Activated CD8-positive, alpha-beta memory T cell treated with anti-CD3 and anti-CD28 coated beads, Interleukin-2, amount 50 U/mL, for 1 hour (primary cell): ENCODE measurements around the gene GPER1.

Source experiments
- DNase-seq: peaks from one replicate; pipeline ENCODE4 v3.0.0-alpha.2; 2020; ENCODE audit errors: extremely low read depth

Gene GPER1

DNA sequence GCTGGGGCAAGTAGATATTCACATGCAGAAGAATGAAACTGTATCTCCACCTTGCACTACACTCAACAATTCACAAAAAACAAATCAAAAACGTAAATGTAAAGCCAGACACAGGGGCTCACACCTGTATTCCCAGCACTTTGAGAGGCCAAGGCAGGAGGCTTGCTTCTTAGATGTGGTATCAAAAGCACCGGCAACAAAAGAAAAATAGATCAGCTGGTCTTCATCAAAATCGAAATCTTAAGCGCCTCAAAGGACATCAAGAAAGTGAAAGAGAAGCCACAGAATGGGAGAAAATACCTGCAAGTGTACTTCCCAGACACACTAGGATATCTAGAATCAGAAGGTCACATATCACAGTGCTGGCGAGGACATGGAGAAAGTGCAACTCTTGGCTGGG is 31.3 kb downstream of the GPER1 start:
- DNase-seq: no peak

GRCh38 chr7:1120791-1121190 is 32.9 kb downstream of the GPER1 start:
- DNase-seq: no peak

DNA sequence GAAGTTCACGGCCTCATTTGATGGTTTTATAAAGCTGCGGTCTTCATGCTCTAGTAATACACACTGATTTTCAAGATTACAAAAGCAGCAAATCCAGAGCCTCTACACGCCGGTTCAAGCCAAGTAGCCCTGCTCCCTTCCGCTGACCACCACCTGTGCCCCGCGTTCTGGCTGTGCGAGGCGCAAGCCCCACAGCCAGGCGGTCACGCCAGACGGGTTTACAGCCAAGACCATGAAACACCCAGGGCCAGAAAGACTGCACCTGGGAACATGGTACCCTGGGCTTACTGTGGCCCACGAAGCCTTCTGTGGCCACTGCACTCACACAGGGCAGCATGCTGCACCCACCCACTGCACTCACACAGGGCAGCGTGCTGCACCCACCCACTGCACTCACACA is 33.6 kb downstream of the GPER1 start:
- no peak for DNase-seq

DNA sequence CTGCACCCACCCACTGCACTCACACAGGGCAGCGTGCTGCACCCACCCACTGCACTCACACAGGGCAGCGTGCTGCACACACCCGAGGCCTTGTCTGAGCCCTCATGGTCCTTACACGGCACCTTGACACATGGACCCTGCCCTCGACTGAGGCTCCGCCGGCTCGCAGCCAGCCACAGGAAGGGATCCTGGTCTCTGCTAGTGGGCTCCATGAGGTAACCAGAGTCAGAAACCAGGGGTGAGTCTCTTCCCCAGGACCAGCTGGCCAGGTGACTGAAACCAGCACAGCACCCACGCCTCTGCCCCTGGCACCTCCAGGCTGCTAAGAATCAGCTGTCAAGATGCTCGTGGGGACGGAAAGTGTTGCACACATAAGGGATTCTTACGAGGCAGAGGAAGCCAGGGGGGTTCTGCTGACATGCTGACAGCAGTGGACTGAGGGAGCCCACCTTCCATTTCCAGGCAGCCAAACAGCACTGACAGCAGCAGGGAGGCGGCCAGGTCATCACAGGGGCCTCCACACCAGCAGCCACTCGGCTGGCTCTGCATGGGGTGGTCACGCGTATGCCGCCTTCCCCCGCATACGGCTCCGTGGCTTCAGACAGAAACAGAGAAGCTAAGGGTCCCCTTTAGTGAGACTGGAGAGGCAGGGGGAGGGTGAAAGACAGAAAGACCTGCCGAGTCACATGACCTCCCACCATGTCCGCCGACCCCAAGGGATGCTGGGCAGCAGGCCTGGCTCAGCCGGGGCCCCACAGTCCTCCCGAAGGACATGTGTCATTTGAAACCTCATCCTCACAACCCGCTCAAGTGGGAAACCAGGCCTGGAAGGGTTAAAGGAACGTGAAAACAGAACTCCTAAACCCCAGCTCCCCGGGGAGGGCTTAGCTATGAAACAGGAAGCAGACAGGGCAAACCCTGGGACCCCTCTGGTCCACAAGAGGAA is 34.2 kb downstream of the GPER1 start:
- no peak for DNase-seq

DNA sequence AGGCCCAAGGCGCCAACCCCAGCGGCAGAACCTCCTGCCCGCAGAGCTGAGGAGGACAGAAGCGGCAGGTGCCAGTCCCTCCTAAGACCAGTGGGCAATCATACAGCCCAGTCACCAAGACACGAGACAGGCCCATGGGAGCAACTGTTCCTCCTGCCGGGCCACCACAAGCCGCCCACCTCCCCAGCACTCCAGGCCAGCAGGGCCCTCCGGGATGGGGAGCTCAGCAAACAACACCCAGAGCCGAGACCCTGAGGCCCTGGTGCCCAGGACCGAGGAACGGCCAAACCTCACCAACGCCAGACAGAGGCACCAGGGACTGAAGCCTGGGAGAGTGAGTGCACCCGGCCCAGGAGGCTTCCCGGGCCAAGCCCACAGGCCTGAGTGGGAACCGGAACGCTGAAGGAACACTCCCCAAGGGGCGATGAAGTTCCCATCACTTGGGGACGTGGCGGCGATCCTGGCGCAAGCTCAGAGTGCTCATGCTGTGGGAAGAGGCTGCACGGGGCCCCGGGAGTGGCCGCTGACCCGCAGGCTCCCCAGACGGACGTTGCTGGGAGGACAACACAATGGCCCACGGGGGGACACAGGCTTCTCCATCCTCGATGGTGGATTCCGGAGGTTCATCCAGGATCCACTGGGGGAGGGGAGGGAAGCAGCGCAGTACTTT is 35.1 kb downstream of the GPER1 start:
- no peak for DNase-seq

- DNase-seq: no peak
These were observed 35.8 kb downstream of the GPER1 start for GRCh38 chr7:1123715-1124114.

DNA sequence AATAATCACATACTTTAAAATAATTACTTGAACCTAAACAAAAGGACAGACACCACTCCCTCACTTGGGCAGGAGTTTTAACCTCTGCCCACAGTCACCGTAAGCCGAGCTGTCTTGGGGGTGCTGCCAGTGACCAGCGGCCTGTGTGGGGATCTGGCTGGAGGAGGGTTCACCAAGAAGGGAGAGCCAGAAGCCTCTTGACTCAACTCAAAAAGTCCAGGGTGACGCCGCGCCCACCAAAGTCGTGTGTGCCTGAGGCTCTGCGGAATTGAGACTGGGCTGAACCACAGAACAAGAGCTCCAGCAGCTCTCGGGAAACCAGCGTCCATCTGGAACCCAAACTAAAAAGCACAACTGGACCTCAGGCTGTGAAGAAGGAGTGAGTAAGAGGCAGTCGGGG is 36.3 kb downstream of the GPER1 start:
- DNase-seq: no peak

DNA sequence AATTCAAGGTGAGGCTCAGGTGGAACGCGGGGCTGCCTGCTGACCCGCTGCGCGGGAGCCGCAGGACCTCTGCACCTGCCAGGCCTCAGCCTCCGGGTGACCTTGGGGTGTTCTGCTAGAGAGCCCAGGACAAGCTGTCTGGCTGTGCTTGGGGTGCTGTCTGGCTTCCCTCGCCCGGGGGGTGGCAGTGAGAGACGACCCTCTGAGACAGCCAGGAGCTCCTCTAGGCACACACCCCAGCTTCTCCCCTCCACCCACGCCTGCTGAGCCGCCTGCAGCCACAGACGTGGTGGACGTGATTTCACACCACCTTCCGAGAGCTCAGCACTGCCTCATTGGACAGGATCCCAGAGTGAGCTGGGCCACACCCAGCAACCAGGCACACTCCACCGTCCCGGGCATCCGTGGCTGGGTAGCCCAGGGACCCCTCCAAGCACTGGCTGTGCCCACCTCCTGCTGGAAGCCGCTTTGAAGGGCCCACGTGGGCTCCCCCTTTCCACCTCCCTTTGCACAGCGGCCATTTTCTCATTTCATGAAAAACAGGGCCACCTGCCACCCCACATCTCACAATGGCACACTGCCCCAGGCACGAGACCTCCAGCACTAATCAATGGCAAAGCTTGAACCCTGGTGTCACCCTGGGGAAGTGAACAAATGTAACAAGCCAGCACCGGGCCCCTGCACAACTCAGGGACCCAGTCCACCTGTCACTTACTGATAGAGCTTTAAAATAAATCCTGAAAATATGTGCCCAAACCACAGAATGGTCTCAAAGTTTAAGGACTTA is 37.1 kb downstream of the GPER1 start:
- no peak for DNase-seq

GRCh38 chr7:1125603-1125969 is 37.7 kb downstream of the GPER1 start:
- DNase-seq: no peak

DNA sequence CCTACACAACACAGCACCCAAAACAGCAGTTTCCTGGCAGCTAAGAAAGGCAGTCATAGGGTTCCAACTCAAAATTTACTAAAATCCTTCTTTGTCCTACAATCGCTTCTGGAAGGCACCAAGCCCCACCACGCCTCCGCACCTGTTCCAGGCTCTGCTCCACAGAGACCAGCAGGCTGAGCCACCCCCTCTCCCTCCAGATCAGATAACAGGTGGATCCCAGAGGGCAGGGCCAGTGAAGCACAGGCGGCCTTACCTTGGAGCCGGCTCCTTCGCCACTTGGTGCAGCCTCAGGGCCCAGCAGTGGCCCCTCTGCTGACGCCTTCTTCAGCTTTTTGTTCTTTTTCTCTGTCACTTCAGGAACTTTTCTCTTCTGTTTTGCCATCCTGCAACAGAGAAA is 39.1 kb downstream of the GPER1 start:
- no peak for DNase-seq

DNA sequence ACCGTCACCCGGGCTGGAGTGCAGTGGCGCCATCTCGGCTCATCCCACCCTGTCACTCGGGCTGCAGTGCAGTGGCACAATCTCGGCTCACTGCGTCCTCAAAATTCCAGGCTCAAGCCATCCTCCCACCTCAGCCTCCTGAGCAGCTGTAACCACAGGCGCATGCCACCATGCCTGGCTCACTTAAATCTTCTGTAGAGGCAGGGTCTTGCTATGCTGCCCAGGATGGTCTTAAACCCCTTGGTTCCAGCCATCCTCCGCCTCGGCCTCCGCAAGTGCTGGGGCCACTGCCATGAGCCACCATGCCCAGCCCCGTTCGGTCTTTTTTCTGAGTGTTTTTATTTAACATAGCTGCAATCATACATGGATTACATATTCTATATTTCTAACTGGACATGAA is 41.5 kb downstream of the GPER1 start:
- DNase-seq: no peak

- DNase-seq: no peak
These were observed 42.4 kb downstream of the GPER1 start for GRCh38 chr7:1130021-1130990.

GRCh38 chr7:1131471-1132265 is 43.8 kb downstream of the GPER1 start:
- DNase-seq: no peak

DNA sequence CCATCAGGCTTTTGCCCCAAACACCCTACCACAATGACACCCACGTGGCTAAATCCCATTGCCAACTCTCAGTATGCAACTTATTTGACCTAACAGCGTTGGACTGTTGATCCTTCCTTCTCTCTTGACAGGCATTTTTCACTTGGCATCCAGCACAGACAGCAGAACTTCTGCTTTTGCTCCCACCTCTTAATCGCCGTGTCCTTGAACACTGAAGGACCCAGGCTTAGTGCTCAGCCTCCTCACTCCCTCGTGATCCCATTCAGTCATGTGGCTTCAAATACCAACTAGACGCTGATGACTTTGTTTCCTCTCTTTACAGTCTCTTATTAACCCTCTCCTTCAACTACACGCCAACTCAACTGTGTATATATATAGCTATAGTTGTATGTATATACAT is 47.0 kb downstream of the GPER1 start:
- no peak for DNase-seq

- DNase-seq: no peak
These were observed 49.1 kb downstream of the GPER1 start for GRCh38 chr7:1136841-1137516.

DNA sequence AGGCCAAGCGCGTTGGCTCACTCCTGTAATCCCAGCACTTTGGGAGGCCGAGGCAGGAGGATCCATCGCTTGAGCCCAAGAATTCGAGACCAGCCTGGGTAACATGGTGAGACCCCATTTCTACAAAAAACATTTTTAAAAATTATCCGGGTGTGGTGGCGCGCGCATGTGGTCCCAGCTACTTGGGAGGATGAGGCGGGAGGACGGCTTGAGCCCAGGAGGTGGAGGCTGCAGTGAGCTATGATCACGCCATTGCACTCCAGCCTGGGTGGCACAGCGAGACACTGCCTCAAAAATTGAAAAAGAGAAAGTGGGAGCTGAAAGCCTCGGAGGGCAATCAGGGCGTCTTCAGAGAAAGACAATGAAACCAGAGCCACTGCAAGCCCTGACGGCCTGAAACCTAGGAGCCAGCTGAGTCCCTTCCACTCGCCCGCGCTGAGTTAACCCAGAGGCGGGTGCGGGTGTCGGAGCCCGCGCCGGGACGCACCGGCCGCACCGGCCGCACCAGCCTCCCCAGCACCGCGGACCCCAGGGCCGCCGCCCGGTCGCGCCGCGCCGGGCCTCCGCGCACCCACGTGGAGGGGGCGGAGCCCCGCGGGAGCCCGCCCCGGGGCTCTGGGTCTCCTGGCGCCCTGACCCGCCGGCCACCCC is 49.7 kb downstream of the GPER1 start:
- no peak for DNase-seq

GRCh38 chr7:1140476-1141104 is 52.7 kb downstream of the GPER1 start:
- no peak for DNase-seq

DNA sequence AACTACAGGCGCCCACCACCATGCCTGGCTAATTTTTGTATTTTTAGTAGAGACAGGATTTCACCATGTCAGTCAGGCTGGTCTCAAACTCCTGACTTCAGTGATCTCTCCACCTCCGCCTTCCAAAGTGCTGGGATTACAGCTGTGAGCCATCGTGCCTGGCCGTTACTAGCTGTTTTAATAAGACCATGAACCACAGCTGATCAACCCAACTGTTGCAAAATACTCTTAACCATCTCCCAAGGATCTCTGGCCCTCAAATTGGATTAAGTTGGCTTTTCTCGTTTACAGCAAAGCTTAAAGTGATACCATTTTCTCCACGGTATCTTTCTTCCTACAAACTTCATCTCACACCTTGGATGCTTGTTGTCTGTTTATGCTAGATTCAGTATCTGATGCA is 53.7 kb downstream of the GPER1 start:
- no peak for DNase-seq

DNA sequence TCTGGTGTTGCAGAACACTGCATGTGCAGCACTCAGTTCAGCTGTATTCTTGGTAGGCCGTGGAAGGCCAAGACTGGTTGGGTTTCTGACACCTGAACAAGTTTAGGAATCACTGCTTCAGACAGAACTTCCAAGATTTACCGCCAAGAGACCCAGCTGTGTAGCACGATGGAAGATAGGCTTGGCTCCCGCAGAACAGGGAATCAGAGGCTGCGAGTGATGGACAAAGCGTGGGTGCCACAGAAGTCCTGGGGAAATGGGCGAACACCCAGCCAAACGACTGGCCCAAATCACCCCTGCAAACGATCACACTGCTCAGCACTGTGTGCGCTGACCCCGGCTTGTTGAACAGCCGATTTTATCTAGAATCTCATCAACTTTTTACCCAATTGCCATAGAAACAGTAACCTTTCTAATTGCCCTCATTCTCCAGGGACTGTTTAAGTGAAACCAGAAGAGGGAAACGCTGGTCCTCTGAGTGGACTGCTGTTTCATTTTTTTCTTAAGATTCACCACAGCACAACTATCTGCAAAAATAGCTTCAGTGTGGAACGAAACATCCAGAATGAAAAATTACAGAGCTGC is 54.2 kb downstream of the GPER1 start:
- DNase-seq: no peak
